HG03354 (cell line): ENCODE data around the gene TES.
A peak's percentile ranks its signal among the peaks of the same experiment; 100 is the strongest.
"Not testable (repeated sequence)": the region's sequence is repeated elsewhere in the genome, so short reads cannot be mapped to it uniquely, and the experiment has no call there.

Experiments used
- ATAC-seq: cut with Tn5 transposase; IDR thresholded peaks from one replicate; pipeline ENCODE4 v1.9.1; 2021; ENCODE audit warnings: mild to moderate bottlenecking; ENCODE audit not compliant: unreplicated experiment, poor library complexity, severe bottlenecking

TES gene, protein sequence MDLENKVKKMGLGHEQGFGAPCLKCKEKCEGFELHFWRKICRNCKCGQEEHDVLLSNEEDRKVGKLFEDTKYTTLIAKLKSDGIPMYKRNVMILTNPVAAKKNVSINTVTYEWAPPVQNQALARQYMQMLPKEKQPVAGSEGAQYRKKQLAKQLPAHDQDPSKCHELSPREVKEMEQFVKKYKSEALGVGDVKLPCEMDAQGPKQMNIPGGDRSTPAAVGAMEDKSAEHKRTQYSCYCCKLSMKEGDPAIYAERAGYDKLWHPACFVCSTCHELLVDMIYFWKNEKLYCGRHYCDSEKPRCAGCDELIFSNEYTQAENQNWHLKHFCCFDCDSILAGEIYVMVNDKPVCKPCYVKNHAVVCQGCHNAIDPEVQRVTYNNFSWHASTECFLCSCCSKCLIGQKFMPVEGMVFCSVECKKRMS

DNA sequence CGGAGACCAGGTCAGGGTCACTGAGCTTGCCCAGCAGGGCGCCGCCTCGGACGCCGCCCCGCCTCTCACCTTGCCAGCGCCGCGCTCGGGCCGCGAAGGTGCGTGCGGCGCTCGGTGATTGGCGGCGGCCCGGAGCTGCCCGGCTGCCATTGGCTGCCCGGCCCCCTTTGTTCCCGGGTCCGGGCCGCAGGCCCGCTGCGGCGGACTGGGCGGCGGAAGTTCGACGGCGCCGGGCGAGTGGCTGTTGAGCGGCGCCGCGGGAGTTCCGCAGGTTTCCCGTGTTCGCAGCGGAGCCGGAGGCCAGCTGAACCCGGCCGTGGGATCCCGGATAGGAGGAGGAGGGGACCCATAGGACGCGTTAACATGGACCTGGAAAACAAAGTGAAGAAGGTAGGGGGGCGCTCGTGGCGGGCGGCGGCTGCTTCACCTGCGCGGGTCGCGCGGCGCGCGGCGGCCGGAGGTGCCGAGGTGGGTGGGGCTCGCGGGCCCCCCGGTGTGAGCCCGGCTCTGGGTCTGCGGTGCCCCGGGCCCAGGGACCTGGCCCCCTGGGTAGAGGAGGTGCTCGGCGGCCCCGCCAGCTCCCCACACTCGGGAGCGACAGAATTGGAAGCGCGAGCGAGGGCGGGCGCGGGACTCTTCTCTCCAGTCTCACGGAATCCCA, at the start of gene TES:
TES (plus strand) TSS at position 195 of the 661 bp plus-strand sequence; CDS start at position 364, 169 bp downstream.
- peak; percentile 85 for ATAC-seq

DNA sequence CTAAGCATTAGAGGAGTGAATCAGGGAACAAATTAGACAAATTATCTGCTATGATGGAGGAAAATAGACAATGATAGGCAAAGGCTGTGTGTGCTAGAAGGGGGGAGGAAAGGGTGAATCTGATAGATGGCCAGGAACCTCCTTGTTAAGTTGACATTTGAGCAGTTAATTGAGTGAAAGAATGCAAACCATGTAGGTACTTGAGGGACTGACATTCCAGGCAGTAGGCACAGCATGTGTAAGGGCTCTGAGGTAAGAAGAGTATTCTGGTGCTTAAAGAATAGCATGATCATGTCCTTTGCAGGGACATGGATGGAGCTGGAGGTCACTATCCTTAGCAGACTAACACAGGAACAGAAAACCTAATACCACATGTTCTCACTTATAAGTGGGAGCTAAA, 48.6 kb upstream of the TES start:
- ATAC-seq, result no peak

DNA sequence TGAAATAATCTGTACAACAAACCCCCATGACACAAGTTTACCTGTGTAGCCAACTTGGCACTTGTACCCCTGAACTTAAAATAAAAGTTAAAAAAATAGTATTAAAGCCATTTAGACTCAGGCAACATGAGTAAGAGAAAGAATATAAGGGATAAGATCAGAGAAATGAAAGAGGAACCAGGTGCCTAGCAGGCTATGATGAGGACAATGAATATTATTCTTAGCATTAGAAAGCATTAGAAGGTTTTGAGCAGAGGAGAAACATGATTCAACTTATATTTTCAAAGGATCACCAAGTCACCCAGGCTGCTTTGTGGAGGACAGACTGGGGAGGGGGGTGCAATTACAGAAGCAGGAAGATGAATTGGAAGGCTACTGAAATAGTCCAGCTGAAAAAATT, 48.1 kb upstream of the TES start:
- ATAC-seq, result peak; percentile 23

DNA sequence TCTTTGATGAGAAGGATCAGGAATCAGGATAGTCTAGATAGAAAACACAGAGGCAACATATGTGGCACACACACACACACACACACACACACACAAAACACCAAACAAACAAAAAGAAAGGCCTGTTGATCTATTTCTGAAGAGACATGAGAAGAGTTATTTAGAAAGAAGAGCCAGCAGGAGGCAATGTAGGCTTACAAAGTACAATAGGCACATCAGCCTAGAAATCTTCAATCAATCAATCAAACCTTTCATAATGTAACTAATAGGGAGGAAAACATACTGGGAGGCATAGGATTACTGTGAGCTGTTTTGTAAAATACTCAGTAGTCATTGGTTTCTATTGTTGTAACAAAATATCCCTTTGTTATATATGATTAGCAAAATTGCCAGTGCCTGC, 47.3 kb upstream of the TES start:
- ATAC-seq, result no peak

DNA sequence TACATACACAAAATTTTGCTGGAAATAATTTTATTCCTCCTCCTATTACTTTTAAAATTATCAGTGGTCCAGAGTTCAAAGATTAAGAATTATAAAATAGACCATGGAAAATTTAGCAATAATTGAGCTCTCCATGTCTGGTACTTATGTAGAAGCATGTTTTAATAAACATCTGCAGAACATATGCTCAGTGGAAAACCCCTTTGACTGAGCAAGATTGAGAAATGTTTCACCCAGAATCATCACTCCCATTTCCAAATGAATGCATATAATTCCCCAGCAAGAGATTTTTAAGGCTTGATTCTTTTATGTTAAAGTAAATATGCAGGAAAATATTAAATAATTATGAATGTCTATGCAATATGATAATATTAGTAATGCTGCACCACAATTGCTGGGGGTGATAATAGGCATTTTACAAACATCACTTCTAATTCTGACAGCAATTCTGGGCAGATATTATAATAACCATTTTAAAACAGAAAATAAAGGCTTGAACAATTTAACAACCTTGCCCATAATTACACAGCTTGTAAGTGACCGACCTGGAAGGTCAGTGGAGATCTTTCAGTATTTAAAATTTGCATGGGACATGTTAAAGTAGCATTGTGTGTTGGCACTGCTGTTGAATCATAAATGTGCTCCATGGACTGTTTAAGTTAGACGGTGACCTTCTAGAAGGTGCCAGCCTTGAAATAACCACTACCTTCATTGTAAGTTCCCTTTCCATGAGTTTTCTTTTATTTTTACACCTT, 45.6 kb upstream of the TES start:
- no peak for ATAC-seq

DNA sequence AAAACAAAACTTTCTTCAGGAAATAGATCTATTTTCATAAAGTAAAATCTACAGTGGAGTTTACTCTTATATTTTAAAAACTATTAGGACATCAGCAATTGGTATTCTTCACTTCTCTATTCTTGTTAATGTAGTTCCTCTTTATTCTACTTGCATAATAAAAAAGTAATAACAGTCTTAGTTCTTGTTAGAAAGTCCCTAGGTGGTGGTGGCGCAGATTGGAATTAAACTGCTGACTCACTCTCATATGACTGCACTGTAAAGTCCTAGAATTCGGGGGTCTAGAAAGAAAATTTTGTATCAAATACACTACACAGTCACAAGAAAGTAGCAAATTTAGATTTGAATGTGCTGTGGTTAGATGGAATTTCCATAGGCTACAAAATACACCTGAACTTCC, 44.6 kb upstream of the TES start:
- ATAC-seq, result peak; percentile 76

DNA sequence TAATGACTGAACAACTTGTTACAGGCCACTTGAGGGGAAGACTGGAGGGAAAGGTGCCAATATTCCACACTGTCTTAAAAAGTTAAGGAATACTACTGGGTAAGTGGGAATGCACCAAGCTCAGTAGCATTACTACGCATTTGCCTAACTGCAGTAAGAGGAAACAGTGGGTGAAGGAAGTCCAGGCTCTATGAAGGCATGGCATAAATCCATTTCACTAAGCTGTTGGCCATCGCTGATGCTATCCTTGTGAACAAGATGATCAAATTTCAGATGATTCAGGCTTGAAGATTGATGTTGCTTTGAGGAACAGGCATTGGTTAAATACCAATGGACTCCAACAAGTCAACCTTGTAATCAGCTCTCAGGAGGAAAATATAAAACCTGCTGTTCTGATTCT, 44.2 kb upstream of the TES start:
- no peak for ATAC-seq

DNA sequence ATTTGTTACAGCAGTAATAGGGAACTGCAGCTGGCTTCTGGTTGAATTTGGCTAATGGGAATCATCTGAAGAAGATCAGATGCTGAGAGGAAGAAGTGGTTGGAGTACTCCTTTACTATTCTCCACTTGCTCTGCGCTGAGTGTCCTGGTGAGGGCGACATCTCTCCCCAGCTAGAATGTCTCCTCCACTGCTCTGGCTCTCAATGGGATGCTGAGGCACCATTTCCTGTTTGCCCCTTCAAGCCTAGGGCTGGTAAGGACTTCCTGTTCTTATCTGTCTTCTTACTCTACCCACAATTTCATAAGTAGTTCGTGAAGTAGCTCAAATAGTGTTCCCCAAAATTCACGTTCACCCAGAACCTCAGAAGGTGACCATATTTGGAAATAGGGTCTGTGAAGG, 43.2 kb upstream of the TES start:
- ATAC-seq, result no peak

DNA sequence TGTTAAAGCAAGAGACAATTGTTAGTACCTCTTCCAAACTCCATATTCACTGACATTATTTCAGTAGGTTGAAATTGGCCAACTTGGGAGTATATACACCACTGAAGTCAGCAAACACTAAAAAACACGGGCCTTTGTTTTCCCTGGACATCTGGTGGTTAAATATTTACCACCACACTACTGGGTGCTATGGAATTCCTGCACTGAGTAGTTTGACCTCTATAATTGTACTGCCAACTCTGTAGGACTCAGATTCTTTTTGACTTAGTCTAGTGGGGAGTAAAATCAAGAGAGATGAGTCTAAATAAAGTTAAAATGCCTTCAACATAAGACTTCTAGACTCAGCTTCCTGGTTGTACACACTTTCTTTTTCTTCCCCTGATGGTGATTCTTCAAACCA, 41.3 kb upstream of the TES start:
- ATAC-seq, result no peak

DNA sequence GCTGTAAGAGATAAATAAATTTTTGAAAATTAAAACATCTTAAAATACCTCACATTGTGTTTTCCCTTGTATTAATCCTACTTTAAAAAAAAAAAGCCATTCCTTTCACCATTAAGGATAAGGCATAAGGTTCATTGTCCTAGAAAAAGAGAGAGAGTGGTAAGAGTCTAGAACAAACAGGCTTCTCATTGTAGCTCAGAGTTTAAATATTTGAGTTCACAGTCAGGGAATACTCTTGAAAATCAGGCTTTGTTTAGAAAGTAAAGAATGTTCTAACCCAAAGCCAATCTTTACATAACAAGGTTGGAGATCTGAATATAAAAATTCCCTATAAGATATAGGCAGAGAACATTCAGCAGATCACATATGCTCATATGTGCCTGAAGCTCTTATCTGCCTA, 40.2 kb upstream of the TES start:
- no peak for ATAC-seq

DNA sequence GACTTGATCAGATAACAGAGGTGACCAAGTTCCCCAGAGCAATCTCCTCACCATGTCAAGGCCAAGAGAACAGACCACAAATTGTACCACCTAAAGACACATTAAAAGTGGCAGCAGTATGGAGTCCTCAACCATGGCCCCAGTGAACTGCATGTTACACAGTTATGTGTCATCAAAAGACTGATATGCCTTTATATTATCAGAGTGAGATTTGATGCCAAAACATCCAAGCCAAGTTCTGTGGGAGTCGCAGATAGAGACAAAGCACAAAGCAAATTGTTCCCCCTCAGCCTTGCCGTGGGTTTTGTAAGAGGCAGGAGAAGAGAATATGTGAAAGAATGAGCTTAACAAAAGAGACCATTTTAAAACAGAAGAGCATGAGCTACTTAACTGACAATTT, 39.2 kb upstream of the TES start:
- no peak for ATAC-seq

DNA sequence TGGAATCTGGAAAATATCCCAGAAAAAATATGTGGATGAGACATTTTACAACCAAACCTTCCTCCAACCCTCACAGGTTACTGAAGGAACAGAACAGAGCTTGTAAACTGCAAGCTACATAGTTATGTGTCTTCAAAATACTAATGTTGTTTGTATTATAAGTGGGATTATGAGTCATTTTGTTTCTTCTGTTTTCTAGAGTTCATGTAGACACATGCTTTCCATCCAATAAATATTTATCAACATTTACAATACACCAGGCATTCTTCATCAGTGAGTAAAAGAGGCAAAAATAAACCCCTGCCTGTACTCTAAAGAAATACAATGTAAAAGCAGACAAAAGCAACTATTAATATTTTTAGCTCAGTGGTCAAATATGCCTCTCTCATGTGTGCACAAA, 38.0 kb upstream of the TES start:
- no peak for ATAC-seq

DNA sequence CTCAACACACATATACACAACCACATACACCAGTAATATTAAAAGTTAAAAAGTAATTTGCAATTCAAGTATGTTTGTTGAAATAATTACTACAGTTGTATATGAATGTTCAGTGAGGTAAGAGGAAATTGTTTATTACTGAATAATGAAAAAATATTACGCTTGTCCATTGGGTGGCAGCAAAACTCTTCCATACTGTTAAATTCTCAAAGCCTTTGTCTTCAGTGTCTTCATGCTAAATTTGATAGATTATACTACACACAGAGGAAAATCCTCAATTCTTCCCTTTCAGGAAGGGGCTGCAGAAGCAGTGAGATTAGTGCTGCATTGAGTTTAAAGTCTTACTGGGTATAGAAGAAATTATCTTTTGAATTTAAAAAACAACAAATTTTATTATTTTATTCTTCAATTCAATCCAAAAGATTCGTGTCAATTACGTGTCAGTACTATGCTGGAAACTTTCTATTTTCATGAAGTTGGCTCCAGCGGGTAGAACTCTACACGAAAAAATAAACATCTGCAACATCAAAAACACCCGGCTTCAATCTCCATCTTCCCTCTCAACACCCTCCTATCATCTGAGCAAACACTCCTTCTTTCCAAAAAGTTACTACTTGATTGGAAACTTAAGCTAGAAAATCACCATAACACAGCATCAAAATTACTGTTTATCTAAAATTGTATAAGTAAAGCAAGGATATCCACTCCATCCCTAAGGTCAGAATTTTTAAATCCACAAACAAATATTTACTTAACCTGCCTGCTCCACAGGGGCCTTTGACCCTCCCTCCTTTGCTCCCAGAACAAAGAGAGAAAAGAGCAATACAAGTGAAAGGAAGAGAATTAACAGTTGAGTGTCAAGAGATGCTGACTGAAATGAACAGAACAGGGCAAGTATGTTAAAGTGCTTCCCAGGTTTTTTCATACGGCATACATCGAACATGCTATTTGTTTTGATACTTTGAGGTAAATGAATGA, 37.0 kb upstream of the TES start:
- peak; percentile 57 for ATAC-seq

DNA sequence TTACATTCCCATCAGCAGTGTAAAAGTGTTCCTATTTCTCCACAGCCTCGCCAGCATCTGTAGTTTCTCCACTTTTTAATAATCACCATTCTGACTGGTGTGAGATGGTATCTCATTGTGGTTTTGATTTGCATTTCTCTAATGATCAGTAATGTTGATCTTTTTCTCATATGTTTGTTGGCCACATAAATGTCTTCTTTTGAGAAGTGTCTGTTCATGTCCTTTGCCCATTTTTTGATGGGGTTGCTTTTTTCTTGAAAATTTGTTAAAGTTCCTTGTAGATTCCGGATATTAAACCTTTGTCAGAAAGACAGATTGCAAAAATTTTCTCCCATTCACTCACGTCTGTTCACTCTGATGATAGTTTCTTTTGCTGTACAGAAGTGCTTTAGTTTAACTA, 35.2 kb upstream of the TES start:
- not testable (repeated sequence) for ATAC-seq

DNA sequence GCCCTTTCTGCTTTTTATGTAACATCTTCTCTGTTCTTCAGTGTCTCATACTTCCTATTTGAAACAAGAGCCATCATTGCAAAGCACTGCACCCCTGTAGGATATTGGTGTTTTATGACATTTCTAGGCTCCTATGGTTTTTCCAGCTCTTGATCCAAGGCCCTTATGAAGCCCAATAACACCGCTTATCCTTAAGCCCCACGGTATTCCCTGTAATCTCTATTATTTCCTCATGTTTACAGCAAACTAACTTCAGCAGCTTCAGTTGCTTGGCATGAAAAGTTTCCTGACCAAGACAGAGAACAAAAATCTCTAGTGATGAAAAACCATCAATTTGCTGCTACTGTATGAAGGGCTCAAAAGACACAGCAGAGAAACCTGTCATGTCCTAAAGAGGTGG, 34.1 kb upstream of the TES start:
- no peak for ATAC-seq

DNA sequence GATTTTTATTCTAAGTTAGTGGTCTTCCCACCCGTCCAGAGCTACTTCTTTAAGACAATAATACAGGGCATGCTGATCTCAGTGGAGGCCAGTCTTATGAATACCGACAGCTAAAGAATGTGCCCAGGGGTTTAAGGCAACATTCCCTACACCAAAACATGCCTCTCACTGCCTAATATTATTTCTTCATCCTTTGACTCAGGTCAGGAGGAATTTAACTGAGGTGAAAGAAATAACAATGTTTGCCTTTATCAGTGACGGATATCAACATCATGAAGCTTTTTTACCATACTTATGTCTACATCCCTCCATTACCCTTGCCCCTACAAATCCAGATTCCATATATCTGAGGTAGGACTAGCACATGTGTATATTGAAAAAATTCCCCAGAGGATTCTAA, 33.3 kb upstream of the TES start:
- ATAC-seq, result no peak

DNA sequence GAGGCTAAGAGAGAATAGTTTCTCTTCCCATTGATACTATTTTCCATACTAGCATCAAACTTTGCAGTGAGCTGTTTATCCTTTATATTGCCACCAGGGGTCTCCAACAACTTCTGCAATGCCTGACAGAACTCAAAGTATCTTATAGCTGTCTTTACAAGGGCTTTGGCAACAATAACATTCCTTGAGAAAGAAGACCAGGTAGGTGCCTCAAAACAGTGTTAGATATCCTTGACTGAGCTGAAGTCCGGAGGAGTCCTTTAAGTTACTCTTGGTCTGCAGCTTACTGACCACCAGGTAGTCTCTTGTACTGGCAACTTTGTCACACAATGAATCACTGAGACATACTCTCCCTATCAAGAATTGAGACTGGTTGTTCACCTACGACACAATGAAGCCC, 30.0 kb upstream of the TES start:
- peak; percentile 88 for ATAC-seq

DNA sequence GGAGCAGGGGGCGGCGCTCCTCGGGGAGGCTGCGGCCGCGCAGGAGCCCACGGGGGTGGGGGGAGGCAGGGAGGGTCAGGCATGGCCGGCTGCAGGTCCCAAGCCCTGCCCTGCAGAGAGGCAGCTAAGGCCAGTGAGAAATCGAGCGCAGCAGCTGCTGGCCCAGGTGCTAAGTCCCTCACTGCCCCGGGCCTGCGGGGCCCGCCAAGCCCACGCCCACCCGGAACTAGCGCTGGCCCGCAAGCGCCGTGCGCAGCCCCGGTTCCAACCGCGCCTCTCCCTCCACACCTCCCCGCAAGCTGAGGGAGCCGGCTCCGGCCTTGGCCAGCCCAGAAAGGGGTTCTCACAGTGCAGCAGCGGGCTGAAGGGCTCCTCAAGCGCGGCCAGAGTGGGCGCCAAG, 28.3 kb upstream of the TES start:
- no peak for ATAC-seq

DNA sequence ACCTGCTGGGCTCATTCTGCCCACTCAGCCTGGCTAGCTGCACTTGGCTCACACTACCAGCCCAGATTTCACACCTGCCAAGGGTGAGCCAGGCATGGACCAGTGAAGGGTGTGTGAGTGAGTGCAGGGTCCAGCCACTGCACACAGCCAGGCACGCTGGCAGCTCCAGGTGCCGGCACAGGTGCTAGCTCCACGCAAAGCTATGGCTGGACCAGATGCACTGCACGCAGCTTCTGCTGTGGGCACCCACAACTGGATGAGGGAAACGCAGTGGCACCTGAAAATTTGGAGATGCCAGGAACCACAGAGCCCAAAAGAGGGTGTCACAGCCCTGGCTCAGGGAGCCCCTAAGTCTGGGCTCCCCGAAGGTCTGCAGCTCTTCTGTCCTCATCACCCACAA, 24.9 kb upstream of the TES start:
- no peak for ATAC-seq

DNA sequence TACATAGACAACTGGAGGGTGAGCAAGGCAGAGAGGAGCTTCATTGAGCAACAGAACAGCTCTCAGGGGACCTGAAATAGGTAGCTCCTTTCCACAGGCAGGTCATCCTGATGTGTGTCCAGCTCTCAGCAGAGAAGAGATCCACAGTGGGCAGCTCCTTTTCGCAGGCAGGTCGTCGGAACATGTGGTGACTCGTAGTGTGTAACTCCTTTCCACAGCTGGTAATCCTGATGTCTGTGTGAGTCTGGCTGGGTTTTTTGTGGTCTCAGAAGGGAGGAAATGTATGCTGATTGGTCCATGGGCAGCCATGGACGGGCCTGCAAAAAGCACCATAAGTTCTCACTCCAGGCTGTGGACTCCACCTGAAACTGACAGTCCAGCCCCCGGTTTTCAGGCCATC, 24.4 kb upstream of the TES start:
- no peak for ATAC-seq
